IPS DF 19.7 (cell line): ENCODE data around the gene FOXJ3.

ENCODE experiments used
- DNase-seq: peaks from one replicate; pipeline ENCODE4 v3.0.0-alpha.2; 2013; ENCODE audit warnings: low read depth, low spot score

The FOXJ3 gene

DNA sequence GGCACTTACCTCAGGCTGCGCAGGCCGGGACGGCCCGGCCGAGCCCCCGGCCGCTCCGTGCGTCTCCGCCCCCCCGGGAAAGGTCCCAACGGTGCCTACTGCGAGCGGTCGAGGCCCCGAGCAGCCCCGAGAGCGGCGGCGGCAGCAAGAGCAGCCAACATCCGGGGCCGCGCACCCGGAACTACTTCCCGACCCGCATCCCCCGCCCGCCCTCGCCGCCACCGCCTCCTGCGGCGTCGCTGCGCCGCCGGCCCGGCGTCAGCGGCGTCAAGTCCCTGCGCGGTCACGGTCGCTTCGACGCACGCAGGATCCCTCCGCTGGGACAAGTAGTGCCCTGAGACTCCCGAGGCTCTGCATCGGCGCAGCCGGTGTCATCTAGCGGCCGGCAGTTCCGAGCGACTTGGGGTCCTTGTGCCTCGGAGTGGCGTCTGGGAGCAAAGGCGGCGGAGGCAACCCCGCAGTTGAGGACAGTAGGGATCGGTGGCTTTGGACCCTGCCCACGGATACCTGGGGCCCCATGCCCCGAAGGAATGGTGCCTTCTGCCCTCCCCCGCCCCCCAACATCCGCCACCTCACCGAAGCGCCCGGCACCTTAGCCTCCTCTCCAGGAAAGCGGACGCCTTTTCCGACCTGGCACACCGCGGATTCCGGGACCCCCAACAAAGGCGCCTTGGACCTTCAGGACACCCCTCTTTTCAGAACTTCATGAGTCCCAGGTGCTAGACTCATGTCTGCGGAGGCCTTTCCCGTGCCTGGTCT lies at the start of gene FOXJ3:
Gene FOXJ3 (minus strand): TSS at position 186 of the 759 bp plus-strand sequence. CDS start 24,142 bp downstream, outside the sequence.
- DNase-seq, result peak; percentile 96

DNA sequence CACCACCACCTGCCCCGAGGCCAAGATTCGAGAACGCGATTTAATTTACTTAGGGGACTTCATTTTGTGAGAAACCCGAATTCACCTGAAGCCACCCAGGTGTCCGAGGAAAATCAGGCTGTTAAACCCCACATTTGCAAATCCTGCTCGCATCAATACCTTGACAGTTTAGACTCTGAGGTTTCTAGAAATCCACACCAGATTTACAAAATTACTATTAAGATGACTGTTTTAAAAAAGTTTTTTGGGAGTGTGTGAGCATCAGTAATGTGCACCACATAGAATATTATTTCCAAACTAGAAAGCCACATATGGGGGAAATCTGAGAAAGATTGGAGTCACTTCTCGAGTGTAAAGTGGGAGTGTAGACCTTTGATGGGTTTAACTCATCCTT lies 46.2 kb upstream of the FOXJ3 start:
- no peak for DNase-seq

DNA sequence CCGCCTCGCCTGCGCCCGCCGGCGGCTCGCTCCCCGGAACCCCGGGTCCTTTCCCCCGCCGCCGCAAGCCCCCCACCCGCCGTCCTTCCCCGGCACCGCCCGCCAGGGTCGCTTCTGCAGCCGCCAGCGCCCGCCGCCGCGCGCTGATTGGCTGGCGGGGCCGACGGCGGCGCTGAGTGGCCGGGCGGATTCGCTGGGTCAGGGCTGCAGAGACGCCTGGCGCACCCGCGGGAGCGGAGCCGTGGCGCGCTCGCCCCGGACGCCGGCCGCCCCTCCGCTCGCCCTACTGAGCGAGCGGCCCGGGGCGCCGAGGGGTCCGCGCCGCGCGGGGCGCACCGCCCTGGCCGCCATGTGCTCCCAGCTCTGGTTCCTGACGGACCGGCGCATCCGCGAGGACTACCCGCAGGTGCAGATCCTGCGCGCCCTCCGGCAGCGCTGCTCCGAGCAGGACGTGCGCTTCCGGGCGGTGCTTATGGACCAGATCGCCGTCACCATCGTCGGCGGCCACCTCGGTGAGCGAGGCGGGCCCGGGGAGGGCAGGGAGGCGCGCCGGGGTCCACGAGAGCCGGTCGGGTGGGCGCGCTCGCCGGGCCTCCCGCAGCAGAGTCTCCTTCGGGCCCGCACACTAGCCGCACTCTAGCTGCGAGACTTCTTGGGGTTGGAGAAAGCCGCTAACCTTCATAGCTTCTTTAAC lies 45.7 kb upstream of the FOXJ3 start, which contains the start of gene RIMKLA:
Gene RIMKLA (plus strand): TSS at position 207 of the 694 bp plus-strand sequence. CDS start 143 bp downstream, at position 350.
- DNase-seq, result no peak

DNA sequence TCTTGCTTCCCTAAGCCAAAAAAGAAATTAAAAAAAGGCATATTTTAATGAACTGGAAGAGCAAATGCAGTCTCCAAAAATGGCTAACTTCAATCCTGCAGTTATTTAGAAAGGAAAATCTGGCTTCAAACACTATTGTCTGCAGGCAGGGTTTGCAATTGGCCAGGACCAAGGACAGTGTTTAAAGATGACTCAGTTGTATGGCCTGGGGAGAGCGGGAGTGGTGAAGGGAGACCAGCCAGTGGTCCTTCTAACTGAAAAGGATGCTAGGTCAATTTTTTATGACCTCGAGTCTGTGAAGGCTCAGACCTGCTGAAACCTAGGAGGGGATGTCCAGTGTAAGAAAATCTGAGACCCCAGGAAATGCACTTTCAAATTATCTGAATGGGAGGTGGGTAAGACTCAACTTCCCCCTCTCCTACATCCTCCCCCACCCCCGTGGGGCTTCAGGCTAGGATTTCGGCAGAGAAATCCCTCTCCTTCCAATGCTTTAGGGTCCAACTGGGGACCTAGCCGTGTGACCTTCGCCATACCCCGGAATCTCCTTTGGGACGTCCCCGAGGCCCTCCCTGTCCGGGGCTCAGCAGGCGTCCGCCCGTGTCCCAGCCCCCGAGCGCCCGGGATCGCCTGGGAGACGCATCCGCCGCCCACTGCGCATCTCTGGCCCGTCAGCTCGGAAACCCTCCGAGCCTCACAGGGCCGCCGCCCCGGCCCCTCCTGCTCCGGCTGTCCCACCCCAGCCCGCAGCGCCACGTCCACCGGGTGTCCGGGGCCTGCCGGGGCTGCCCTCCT lies 45.0 kb upstream of the FOXJ3 start:
- DNase-seq, result no peak

DNA sequence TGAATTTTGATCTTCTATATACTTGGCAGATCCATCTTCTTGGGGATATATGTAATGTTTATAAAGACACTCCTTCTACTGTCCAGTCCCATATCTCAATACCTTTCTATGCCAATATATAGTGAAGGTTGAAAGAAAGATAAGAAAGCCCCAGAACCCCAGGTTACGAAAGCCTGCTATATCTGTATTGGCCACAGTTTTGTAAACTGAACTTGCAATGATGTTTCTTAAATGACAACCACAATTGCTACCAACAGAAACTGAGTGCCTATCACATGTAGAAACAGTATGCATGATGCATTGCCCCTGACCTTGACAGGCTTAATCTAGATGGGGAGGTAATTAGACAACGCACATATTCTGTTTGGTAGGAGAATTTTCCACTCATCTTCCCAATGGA lies 37.8 kb upstream of the FOXJ3 start:
- DNase-seq, result no peak

DNA sequence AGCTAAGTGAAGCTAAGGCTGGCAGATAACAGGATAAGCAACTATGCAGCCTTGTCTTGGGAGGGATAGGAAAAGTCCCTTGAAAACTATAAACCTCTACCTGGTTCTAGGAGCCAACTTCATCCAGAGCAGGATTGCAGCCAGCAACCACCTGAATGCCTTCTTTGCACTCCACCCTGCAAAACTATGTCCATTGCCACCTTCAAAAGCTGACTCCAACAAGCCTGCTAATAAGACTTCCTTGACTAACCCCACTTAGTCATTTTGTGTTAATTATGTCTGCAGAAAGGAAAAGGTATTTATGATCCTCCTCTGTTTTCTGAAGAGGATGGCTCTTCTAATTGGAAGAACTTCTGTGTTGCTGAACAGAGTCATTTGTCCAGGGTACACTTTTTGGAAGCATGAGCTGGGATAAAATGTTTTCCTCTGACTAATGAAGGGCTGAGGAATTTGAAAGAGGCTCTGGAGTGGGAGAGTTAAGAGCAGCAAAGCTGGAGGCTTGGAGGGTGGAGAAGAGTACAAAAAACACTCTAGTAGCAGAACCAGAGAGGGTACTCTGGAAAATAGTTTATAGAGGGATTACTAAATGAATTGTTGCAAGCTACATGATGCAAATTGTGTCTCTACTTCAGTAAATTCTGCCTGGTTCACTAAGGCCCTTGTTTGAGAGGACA lies 36.0 kb upstream of the FOXJ3 start:
- no peak for DNase-seq

DNA sequence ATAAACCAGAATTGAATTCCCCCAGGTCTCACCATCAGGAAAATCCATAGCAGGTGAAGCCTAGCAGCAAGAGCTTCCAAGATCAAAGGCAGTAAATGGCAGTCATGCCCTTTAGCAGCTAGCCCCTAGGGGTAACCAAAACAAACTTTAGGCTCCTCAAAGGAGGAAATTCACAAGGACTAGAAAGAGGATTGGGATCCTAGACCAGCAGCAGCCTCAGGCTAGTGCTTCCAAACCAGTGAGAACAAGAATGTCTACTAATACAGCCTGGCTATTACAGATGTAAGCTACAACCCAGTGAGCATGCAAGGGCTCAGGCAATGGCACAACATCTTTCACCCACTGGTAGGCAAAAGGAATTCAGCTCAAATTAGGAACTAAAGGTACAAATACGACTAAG lies 34.4 kb upstream of the FOXJ3 start:
- no peak for DNase-seq

DNA sequence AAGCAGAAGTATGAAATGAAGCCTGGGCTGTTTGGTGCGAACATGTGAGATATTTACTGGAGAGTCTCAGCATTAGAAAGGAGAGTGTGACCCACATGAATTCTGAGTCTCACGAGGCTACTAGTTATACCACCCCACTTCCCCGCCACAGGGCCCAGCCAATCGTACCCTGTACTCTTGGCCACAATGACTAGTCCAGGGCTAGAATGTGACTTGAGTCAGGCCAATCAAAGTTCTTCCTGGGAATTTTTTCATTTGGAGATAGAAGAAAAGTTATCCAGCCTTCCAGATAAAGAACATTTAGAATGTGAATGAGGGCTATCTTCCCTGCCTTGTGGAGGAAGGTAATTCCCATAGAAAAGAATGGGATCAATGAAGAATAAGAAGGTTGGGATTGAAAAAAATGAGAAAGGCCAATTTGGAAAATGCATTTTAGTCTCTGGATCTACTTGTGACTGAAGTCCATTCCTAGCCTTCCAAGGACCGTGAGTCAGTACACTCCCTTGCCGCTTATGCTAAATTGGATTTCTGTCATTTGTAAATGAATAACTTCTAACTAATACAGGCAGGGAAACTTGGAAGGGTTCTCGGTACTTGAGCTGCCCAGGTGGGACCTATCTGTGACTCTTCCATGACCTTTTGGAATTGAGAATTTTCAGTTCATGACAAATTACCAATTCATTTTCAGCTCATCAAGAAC lies 33.2 kb upstream of the FOXJ3 start:
- no peak for DNase-seq

DNA sequence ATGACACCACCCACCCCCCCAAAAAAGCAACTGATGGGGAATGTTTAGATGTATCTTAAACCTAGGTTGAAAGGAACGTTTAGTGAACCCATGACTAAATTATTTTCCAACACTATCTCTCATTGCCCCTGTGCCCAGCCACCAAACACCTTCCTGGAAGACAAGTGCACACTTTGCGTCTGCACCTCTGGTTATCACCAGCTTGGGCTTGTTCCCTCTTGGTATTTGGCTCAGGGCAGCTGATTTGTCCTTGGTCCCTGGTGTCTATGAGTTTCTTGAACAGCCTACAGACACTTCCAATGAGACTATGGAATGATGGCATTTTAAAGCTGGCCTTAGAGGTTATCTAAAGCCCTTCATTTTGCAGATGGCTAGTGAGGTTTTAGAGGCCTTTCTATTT lies 30.1 kb upstream of the FOXJ3 start:
- DNase-seq, result no peak

DNA sequence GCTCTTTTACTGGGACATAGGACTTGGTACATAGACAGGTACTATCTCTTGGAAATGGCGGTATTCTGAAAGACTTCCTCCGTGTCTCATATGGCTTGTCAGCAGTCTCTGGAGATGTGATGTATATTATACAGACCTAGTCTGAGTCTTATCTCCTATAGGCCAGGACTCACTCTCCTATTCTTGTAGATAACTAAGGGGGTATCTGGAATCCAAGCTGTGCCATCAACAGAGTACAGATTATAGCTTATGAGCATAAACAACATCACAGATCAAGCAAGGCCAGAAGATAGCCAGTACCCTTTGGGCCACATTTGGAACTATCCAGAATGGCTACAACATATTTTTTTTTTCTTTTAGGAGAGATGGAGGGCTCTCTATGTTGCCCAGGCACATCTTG lies 29.5 kb upstream of the FOXJ3 start:
- no peak for DNase-seq

DNA sequence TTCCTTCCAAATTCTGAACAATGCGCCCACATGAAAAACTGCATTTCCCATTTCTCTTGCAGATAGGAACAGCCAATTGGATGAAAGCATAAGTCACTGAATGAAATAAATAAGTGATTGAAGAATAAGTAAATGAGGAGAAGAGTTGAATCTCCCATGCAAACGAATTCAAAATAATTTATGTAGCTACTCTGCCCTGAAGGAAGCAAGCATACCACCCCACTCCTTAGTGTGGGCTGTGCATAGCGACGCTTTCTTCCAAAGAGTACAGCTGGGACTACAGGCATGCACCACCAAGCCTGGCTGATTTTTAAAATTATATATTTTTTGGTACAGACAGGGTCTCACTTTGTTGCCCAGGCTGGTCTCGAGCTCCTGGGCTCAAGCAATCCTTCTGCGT lies 29.1 kb upstream of the FOXJ3 start:
- DNase-seq, result no peak

DNA sequence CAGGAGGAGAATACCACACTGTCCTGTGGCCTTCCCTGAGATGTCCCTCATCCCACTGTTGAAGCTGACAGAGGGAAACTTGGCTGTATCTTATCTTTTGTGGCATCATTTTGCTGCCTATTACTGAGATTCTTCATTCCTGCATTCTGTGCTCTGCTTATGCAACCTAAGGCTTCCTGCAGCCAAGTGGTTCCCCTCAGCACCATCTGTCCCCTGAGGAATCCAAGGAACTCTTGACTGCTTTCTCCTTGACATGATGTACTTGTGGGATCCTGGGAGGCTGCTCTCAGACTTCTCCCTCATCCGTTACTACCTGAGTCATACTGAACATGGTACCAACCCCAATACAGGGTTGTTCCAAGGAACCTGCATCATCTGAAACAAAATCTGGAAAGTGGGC lies 24.4 kb upstream of the FOXJ3 start:
- DNase-seq, result no peak

DNA sequence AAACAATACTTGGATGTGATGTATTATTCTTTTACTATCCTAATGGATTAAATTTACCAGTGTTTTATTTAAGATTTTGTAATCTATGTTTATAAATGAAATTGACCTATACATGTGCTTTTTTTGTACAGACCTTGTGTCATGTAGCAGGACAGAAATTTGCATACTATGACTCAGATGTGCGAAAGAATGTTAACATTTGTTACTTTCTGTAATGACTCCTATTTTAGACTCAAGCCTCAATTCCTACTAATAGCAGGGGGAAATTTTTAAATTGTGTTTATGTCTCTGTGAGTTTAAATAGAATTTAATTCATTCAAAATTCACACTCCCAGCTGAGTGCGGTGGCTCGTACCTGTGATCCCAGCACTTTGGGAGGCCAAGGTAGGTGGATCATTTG lies 23.8 kb upstream of the FOXJ3 start:
- DNase-seq, result no peak

DNA sequence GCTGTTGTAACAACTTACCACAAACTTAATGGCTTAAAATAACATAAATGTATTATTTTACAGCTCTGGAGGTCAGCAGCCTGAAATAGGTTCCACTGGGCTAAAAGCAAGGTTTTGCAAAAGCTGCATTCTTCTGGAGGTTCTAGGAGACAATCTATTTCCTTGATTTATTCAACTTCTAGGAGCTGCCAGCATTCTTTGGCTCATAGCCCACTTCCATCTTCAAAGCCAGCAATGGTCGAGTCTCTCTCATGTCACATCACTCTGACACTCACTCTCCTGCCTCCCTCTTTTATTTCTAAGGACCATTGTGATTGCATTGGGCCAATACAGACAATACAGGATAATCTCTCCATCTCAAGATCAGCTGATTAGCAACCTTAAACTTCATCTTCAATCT lies 15.1 kb upstream of the FOXJ3 start:
- no peak for DNase-seq

DNA sequence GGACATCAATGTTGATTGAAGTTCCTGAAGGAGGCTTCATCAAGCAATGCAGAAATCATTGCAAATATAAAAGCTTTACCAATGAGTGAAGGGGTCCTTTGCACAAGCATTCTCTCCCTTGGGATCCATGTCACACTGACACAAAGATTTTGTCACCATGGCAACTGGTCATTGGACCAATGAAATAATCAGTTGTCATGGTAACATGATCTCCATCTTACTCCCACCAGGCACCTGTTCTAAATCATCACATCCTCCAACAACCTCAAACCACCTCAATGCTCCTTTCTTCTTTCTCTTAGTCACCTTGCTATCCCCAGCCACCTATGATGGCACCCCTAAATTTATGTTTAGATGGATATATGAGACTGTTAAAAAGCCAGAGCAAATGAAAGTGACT lies 13.5 kb upstream of the FOXJ3 start:
- no peak for DNase-seq

DNA sequence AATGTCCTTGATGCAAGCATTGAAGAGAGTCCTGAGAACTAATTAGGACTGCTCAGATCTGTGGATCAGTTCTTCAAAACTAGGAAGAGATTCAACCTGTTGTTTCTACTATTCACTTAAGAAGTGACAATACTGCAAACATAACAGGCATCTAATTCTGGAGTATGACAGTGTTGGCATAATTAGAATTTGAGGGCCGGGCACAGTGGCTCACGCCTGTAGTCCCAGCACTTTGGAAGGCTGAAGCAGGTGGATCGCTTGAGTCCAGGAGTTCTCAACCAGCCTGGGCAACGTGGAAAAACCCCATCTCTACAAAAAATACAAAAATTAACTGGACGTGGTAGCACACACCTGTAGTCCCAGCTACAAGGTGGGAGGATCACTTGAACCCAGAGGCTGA lies 8.0 kb upstream of the FOXJ3 start:
- DNase-seq, result no peak

DNA sequence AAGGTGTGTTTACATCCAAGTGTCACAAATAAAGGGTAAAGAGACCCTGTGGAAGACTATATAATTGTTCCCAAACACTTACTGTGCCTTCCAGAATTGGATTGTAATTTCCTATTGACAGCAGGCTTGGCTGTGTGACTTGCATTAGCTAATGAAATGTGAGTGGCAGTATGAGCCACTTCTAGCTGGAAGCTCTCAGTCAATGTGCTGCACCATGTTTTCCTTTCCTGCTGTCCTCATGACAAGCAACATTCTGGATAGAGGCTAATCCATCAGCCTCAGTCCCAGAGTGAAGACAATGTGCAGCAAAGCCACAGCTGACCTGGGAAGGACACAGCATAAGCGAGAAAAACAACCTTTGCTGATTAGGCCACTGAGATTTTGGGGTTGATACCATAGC lies 5.9 kb upstream of the FOXJ3 start:
- no peak for DNase-seq

DNA sequence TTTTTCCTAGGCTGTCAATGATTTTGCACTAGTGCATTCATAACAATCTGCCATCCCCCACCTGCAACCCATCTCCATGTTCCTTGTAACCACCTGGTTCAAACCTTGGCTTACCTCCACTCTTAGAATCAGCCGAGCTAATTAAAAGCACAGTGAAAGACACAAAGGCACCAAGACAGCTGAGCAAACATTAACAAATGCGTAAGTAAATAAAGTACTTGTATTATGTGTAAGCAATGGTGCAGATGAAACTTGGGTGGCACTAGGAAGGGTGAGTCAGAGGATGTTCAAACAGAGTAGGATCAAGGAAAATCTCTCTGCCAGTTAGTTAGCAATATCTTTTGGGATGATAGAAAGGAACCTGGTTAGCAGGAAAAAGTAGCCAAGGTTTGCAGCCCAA lies 5.1 kb upstream of the FOXJ3 start:
- DNase-seq, result no peak

DNA sequence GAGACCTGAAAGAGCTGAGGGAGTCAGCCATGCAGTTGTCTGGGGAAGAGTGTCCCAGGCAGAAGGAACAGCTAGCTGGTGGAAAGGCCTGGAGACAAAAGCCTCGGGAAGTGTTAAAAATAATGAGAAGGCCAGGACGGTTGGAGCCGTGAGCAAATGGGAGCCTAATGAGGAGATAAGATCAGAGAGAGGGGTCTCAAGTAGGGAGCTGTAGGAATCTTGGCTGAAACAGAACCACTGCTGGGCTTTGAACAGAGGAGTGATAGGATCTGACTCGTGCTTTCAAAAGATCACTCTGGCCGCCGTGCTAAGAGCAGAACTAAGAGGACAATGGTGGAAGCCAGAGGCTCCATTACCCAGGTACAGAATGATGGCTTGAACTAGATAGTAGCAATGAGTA lies 1.9 kb upstream of the FOXJ3 start:
- no peak for DNase-seq

DNA sequence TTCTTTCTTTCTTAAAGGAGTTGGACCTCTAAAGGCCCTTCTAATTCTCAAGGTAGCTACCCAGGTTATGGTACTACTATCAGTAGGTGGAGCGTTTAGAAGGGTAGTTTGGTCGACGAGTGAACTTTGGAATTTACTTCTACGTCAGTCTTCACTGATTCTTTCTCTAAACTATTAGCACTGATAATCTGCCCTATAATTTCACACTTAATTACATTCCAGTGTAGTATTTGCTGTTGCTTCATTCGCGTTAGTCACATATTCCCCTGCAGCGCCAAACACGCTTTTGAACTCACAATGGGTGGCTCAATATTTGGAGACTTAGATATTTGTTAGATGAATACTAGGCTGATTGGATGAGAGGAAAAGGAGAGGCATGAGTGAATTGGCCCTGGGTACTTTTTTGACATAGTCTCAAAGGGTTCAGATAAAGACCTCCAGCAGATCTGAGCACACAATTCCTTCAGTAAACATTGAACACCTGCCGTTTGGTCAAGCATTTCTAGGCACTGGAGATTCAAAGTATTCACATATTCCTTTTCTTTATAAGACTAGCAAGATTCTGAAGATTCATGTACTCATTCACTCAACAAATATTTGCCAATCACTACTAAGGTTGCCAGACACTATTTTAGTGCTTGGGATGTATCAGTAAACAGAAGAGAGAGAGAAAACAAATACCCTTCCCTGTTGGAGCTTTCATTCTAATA lies 929 bp upstream of the FOXJ3 start:
- DNase-seq, result no peak
